ENCODE results near the gene TBCB.

The TBCB gene

DNA sequence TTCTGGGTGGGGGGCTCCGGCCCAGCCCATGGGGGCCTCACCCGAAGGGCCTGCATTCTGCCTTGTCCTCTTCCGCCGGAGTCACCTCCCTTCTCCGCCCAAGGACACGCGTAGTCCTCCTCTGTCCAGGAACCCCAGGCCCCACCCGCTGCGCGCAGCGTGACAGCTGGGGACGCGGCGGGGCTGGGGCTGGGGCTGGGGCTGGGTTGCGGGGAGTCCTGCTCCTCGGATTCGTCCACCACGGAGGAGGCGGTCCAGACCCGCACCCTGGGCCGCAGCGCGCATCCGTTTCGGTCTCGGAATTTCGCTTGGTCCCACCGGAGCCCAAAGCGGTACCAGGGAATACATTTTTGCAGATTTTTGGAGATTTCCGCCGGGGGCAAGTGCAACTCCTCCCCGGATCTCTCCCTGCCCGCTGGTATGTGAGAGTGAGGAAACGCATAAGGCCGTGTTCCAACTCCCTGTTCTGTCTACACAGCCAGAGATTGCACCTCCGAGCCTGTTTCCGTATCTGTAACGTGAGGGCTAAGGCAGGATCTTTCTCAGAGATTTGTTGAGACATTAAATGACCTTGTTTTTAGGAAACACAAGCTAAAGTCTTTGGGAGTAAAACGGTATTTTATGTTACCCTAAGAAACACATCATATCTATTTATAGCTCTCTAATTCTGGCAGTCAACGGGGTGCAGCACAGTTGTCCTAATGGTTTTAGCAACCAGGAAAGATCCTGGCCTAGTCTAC lies 37.3 kb downstream of the TBCB start, which contains the start of gene COX7A1:
TSS of gene COX7A1 (minus strand) at position 96 of the 740 bp plus-strand sequence. CDS start at position 56, 40 bp downstream.
- TF ChIP-seq PPARA (CRISPR knock-in tag; IDR thresholded peaks at IDR 0.05; ENCODE audit: borderline replicate concordance) = no peak

DNA sequence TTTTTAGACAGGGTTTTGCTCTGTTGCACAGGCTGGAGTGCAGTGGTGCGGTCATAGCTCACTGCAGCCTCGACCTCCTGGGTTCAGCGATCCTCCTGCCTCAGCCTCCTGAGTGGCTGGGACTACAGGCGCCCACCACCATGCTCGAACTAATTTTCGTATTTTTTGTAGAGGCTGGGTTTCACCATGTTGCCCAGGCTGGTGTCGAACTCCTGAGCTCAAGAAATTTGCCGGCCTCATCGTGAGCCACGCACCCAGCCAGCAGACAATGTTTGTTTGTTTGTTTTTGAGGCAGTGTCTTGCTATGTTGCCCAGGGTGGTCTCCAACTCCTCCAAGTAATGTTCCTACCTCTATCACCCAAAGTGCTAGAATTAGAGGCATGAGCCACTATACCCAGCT lies 37.9 kb downstream of the TBCB start:
- ATAC-seq = no peak
- no peak for TF ChIP-seq ZNF8 (CRISPR knock-in tag; IDR thresholded peaks at IDR 0.05)
- no peak for TF ChIP-seq ZFP30 (CRISPR knock-in tag; IDR thresholded peaks at IDR 0.05)
- TF ChIP-seq BACH2 (CRISPR knock-in tag; IDR thresholded peaks at IDR 0.05; ENCODE audit: borderline replicate concordance) = no peak
- no peak for TF ChIP-seq SNAI2 (CRISPR knock-in tag; IDR thresholded peaks at IDR 0.05)
- no peak for TF ChIP-seq GLIS3 (CRISPR knock-in tag; IDR thresholded peaks at IDR 0.05)
- TF ChIP-seq TCF4 (CRISPR knock-in tag; IDR thresholded peaks at IDR 0.05; ENCODE audit: borderline replicate concordance) = no peak
- TF ChIP-seq, protein P1, sequence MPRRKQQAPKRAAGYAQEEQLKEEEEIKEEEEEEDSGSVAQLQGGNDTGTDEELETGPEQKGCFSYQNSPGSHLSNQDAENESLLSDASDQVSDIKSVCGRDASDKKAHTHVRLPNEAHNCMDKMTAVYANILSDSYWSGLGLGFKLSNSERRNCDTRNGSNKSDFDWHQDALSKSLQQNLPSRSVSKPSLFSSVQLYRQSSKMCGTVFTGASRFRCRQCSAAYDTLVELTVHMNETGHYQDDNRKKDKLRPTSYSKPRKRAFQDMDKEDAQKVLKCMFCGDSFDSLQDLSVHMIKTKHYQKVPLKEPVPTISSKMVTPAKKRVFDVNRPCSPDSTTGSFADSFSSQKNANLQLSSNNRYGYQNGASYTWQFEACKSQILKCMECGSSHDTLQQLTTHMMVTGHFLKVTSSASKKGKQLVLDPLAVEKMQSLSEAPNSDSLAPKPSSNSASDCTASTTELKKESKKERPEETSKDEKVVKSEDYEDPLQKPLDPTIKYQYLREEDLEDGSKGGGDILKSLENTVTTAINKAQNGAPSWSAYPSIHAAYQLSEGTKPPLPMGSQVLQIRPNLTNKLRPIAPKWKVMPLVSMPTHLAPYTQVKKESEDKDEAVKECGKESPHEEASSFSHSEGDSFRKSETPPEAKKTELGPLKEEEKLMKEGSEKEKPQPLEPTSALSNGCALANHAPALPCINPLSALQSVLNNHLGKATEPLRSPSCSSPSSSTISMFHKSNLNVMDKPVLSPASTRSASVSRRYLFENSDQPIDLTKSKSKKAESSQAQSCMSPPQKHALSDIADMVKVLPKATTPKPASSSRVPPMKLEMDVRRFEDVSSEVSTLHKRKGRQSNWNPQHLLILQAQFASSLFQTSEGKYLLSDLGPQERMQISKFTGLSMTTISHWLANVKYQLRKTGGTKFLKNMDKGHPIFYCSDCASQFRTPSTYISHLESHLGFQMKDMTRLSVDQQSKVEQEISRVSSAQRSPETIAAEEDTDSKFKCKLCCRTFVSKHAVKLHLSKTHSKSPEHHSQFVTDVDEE (CRISPR knock-in tag; IDR thresholded peaks at IDR 0.05) = no peak
- no peak for TF ChIP-seq ZC3H10 (CRISPR knock-in tag; IDR thresholded peaks at IDR 0.05)
- TF ChIP-seq ZNF70 (CRISPR knock-in tag; IDR thresholded peaks at IDR 0.05) = no peak
- TF ChIP-seq, protein P2, sequence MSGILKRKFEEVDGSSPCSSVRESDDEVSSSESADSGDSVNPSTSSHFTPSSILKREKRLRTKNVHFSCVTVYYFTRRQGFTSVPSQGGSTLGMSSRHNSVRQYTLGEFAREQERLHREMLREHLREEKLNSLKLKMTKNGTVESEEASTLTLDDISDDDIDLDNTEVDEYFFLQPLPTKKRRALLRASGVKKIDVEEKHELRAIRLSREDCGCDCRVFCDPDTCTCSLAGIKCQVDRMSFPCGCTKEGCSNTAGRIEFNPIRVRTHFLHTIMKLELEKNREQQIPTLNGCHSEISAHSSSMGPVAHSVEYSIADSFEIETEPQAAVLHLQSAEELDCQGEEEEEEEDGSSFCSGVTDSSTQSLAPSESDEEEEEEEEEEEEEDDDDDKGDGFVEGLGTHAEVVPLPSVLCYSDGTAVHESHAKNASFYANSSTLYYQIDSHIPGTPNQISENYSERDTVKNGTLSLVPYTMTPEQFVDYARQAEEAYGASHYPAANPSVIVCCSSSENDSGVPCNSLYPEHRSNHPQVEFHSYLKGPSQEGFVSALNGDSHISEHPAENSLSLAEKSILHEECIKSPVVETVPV (CRISPR knock-in tag; IDR thresholded peaks at IDR 0.05) = no peak
- no peak for TF ChIP-seq RARB (CRISPR knock-in tag; IDR thresholded peaks at IDR 0.05)
- no peak for TF ChIP-seq ZNF565 (CRISPR knock-in tag; conservative IDR thresholded peaks at IDR 0.05; ENCODE audit: low read depth)
- TF ChIP-seq ZFP3 (CRISPR knock-in tag; IDR thresholded peaks at IDR 0.05) = no peak
- TF ChIP-seq, protein P3, sequence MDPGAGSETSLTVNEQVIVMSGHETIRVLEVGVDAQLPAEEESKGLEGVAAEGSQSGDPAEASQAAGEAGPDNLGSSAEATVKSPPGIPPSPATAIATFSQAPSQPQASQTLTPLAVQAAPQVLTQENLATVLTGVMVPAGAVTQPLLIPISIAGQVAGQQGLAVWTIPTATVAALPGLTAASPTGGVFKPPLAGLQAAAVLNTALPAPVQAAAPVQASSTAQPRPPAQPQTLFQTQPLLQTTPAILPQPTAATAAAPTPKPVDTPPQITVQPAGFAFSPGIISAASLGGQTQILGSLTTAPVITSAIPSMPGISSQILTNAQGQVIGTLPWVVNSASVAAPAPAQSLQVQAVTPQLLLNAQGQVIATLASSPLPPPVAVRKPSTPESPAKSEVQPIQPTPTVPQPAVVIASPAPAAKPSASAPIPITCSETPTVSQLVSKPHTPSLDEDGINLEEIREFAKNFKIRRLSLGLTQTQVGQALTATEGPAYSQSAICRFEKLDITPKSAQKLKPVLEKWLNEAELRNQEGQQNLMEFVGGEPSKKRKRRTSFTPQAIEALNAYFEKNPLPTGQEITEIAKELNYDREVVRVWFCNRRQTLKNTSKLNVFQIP (CRISPR knock-in tag; IDR thresholded peaks at IDR 0.05; ENCODE audit: borderline replicate concordance, low read depth) = no peak

More for the DNA sequence above, 37.3 kb downstream of the TBCB start, which contains the start of gene COX7A1:
- ATAC-seq = no peak; the same call in 2 of the 3 replicates

DNA sequence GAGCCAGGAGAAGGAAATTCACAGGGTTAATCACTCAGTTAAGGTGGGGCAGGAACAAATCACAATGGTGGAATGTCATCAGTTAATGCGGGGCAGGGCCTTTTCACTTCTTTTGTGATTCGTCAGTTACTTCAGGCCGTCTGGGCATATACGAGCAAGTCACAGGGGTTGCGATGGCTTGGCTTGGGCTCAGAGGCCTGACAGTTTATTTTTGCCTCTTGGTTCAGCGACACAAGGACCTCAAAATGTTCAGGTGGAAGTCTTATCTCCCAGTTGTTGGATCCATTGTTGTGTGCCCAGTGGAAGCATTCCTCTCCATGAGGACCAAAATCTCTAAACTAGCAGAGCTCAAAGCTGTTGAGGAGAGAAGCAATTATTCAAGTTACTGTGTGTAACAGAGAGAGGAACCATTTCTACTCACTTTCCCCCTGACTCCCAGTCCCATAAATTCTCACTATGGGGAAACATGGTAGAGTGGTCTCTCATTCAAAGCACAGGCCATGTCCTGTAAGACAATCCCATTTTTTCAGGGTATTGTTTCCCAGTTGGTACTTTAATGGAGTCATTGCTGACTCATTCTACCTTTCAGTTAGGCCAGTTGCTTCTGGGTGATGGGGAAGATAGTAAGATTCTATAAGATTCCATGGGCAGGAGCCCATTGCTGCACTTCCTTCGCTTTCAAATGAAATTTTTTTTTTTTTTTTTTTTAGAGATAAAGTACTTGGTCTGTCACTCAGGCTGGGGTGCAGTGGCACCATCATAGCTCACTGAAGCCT lies 45.7 kb downstream of the TBCB start:
- ATAC-seq = no peak
- TF ChIP-seq ZNF8 (CRISPR knock-in tag; IDR thresholded peaks at IDR 0.05) = no peak
- no peak for TF ChIP-seq CSDC2 (CRISPR knock-in tag; IDR thresholded peaks at IDR 0.05)
- no peak for TF ChIP-seq ZC3H10 (CRISPR knock-in tag; IDR thresholded peaks at IDR 0.05)
- no peak for TF ChIP-seq GLIS3 (CRISPR knock-in tag; IDR thresholded peaks at IDR 0.05)
- no peak for TF ChIP-seq ISL1 (CRISPR knock-in tag; IDR thresholded peaks at IDR 0.05)
- TF ChIP-seq SNAI2 (CRISPR knock-in tag; IDR thresholded peaks at IDR 0.05) = no peak
- no peak for TF ChIP-seq TCF4 (CRISPR knock-in tag; IDR thresholded peaks at IDR 0.05; ENCODE audit: borderline replicate concordance)
- no peak for TF ChIP-seq ZNF565 (CRISPR knock-in tag; conservative IDR thresholded peaks at IDR 0.05; ENCODE audit: low read depth)
- TF ChIP-seq ZNF70 (CRISPR knock-in tag; IDR thresholded peaks at IDR 0.05) = no peak
- no peak for TF ChIP-seq PPARA (CRISPR knock-in tag; IDR thresholded peaks at IDR 0.05; ENCODE audit: borderline replicate concordance)
- TF ChIP-seq, protein P2 (CRISPR knock-in tag; IDR thresholded peaks at IDR 0.05) = no peak
- TF ChIP-seq, protein P1 (CRISPR knock-in tag; IDR thresholded peaks at IDR 0.05) = no peak
- TF ChIP-seq, protein P3 (CRISPR knock-in tag; IDR thresholded peaks at IDR 0.05; ENCODE audit: borderline replicate concordance, low read depth) = no peak
- TF ChIP-seq ARNTL (CRISPR knock-in tag; IDR thresholded peaks at IDR 0.05; ENCODE audit: borderline replicate concordance, low read depth) = no peak
- TF ChIP-seq ZFP30 (CRISPR knock-in tag; IDR thresholded peaks at IDR 0.05) = no peak
